ENCODE data around the gene GPATCH4. TPM values are rescaled to one million over a fixed set of nuclear protein-coding genes. Genes with fewer than 3 reads are reported as not detected.

GPATCH4 gene
- total and polyA plus RNA-seq, 4 donors = 7.6 to 23.6 (median 16.3) TPM

GRCh38 chr1:156579472-156579871 lies 21.8 kb downstream of the GPATCH4 start, which contains the start of gene TTC24 (continued):
- TF ChIP-seq REST (IDR thresholded peaks at IDR 0.05) (no peak), HNF4G (IDR thresholded peaks at IDR 0.05) (no peak), CTCF (IDR thresholded peaks at IDR 0.05; ENCODE audit: low read depth, low read length, missing input control) (no peak)

GRCh38 chr1:156578055-156578454 lies 23.2 kb downstream of the GPATCH4 start:
- Histone ChIP-seq H3K27ac (ENCODE audit: low read depth in 1 of 2, low read length in 2 of 2) (no peak overlapping the region), H3K4me1 (ENCODE audit: control insufficient read depth in 4 of 4, insufficient read depth in 4 of 4, low read length in 3 of 4) (no peaks in the 10 kb centered on the region), H3K36me3 (ENCODE audit: control insufficient read depth in 4 of 4, insufficient read depth in 3 of 4, low read depth in 1 of 4, low read length in 3 of 4) (no peaks in the 10 kb centered on the region), H3K27me3 (ENCODE audit: control insufficient read depth in 4 of 4, insufficient read depth in 4 of 4, low read length in 3 of 4) (no peaks in the 10 kb centered on the region), H3K4me3 (ENCODE audit: low read depth in 1 of 3, low read length in 3 of 3) (no peak overlapping the region), H3K9me3 (ENCODE audit: control insufficient read depth in 4 of 4, low read length in 3 of 4) (no peaks in the 10 kb centered on the region), H3K9ac (ENCODE audit: low read depth in 1 of 2, low read length in 2 of 2) (no peak overlapping the region)
- TF ChIP-seq YY1 (IDR thresholded peaks at IDR 0.05) = no peak
- no peak for TF ChIP-seq JUND (IDR thresholded peaks at IDR 0.05)
- TF ChIP-seq CTCF (IDR thresholded peaks at IDR 0.05; ENCODE audit: low read depth, low read length, missing input control) = no peak
- TF ChIP-seq SP1 (IDR thresholded peaks at IDR 0.05) = no peak
- no peak for TF ChIP-seq NR2F2 (IDR thresholded peaks at IDR 0.05)
- TF ChIP-seq EGR1 (IDR thresholded peaks at IDR 0.05; ENCODE audit: low read depth in 2 of 2) = no peak
- no peak for DNase-seq (ENCODE audit: low spot score)
- 54% methylated on average over 7 of the region's 7 CpGs for WGBS

GRCh38 chr1:156577550-156577949 lies 23.7 kb downstream of the GPATCH4 start:
- Histone ChIP-seq H3K27me3 (ENCODE audit: control insufficient read depth in 4 of 4, insufficient read depth in 4 of 4, low read length in 3 of 4) (no peaks in the 10 kb centered on the region), H3K4me1 (ENCODE audit: control insufficient read depth in 4 of 4, insufficient read depth in 4 of 4, low read length in 3 of 4) (peaks cover 0 to 2% (median under 1%) of the 10 kb centered on the region in 4 donors), H3K4me3 (ENCODE audit: low read depth in 1 of 3, low read length in 3 of 3) (no peak overlapping the region), H3K27ac (ENCODE audit: low read depth in 1 of 2, low read length in 2 of 2) (no peak overlapping the region), H3K9me3 (ENCODE audit: control insufficient read depth in 4 of 4, low read length in 3 of 4) (no peaks in the 10 kb centered on the region), H3K9ac (ENCODE audit: low read depth in 1 of 2, low read length in 2 of 2) (no peak overlapping the region), H3K36me3 (ENCODE audit: control insufficient read depth in 4 of 4, insufficient read depth in 3 of 4, low read depth in 1 of 4, low read length in 3 of 4) (no peaks in the 10 kb centered on the region)
- DNase-seq (ENCODE audit: low spot score) = no peak
- TF ChIP-seq RXRA (IDR thresholded peaks at IDR 0.05) = no peak
- TF ChIP-seq HNF4G (IDR thresholded peaks at IDR 0.05) = no peak
- TF ChIP-seq GABPA (IDR thresholded peaks at IDR 0.05 in 1 of 2, conservative IDR thresholded peaks at IDR 0.05 in 1 of 2) = no peak
- no peak for TF ChIP-seq RAD21 (IDR thresholded peaks at IDR 0.05)
- no peak for TF ChIP-seq ATF3 (IDR thresholded peaks at IDR 0.05)
- TF ChIP-seq TAF1 (conservative IDR thresholded peaks at IDR 0.05) = no peak
- no peak for TF ChIP-seq SP1 (IDR thresholded peaks at IDR 0.05)
- no peak for TF ChIP-seq CTCF (IDR thresholded peaks at IDR 0.05; ENCODE audit: low read depth, low read length, missing input control)
- 91% methylated on average over 3 of the region's 3 CpGs for WGBS

All from liver (tissue), 9 donors.